Cerebellar cortex (tissue), 1 donor: Measurements from ENCODE around the gene TCF19.

Experiments
- DNase-seq: peaks from one replicate; pipeline ENCODE4 v3.0.0-alpha.2; 2015; ENCODE audit warnings: low spot score

TCF19 gene

DNA sequence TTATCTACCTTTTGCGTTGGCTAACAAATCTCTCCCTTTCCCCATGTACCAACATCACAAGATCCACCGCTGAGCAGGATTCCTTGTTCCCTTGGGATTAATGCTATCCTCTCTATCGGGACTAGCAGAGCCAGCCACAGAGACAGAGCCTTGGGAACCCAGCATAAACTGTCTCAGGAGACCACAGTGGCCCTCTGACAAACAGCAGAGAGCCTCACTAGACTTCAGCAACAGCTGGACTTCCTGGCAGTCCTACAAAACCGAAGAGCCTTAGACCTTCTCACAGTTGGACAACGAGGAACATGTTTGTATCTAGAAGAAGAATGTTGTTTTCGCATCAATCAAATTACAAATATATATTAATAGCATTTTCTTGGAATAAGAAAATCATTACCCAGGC is 51.7 kb downstream of the TCF19 start:
- DNase-seq, result no peak

DNA sequence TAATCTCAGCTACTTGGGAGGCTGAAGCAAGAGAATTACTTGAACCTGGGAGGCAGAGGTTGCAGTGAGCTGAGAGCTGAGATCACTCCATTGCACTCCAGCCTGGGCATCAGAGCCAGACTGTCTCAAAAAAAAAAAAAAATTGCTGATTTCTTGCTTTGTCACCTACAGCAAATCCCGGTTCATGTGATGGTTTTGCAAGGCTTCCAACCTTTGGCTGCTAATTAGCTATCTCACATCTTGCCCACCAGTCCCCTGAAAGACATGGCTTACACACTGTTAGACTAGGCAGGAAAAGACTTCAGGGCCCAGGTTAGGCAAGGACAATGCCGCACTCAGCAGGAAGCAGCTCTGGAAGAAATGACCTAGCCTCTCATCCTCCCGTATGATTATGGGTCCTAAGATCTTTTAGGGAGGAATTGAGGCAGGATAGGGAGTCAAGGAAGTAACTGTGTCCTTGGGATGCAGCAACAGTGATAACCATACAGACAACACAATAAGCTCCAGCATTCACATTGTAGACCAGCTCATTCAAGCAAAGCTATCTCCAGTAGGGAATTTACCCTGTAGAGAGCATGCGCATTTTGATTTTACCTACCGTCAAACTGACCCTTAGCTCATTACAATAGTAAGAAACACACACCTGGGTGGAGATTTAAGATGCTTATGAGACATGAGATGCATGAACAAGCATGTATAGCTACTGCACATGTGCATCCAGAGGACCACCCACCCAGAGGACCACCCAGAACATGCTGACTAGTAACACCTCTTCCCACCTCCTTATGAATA is 52.5 kb downstream of the TCF19 start:
- DNase-seq, result no peak
